Progenitor cell of endocrine pancreas (in vitro differentiated cells): ENCODE data around the gene NHERF2. TPM values are rescaled to one million over a fixed set of nuclear protein-coding genes. Genes with fewer than 3 reads are reported as not detected.

Experiments used
- DNase-seq: peaks from one replicate; pipeline ENCODE4 v3.0.0; 2021; ENCODE audit warnings: low spot score; ENCODE audit not compliant: unreplicated experiment
- H3K27ac Mint-ChIP-seq: 2 replicates; pipeline ENCODE4 v1.8.0; 2021; ENCODE audit warnings: mild to moderate bottlenecking, moderate library complexity, mixed read lengths
- H3K27me3 Mint-ChIP-seq: 2 replicates; pipeline ENCODE4 v1.8.0; 2021; ENCODE audit warnings: mixed read lengths
- H3K36me3 Mint-ChIP-seq: 2 replicates; pipeline ENCODE4 v1.8.0; 2022; ENCODE audit warnings: mixed read lengths; ENCODE audit not compliant: insufficient read depth
- H3K4me1 Mint-ChIP-seq: 2 replicates; pipeline ENCODE4 v1.8.0; 2021; ENCODE audit warnings: low read depth, mixed read lengths
- H3K4me3 Mint-ChIP-seq: 2 replicates; pipeline ENCODE4 v1.8.0; 2021; ENCODE audit warnings: low read depth, mild to moderate bottlenecking, moderate library complexity, mixed read lengths
- H3K9me3 Mint-ChIP-seq: 2 replicates; pipeline ENCODE4 v1.8.0; 2021; ENCODE audit warnings: low read depth, mixed read lengths
- total RNA-seq: library from RNA; stranded (reverse); gene quantifications from 2 replicates; pipeline ENCODE4 v1.2.1, GENCODE V29; 2021
- TF ChIP-seq, protein P1 (sequence below): fragments of 200-600 bp; sonication (generic); IDR thresholded peaks from one replicate; pipeline ENCODE4 v1.5.0; 2021; ENCODE audit warnings: antibody characterized with exemption, mild to moderate bottlenecking; ENCODE audit not compliant: unreplicated experiment

The NHERF2 gene
- total RNA-seq, 1 donor from 2014 or later = 8.4 TPM

- Mint-ChIP-seq H3K36me3 (no peaks in the 10 kb centered on the region), H3K4me3 (no peak overlapping the region), H3K27ac (no peak overlapping the region), H3K9me3 (no peaks in the 10 kb centered on the region), H3K4me1 (no peaks in the 10 kb centered on the region), H3K27me3 (peaks cover 23% of the 10 kb centered on the region)
- DNase-seq = no peak
- TF ChIP-seq, protein P1, sequence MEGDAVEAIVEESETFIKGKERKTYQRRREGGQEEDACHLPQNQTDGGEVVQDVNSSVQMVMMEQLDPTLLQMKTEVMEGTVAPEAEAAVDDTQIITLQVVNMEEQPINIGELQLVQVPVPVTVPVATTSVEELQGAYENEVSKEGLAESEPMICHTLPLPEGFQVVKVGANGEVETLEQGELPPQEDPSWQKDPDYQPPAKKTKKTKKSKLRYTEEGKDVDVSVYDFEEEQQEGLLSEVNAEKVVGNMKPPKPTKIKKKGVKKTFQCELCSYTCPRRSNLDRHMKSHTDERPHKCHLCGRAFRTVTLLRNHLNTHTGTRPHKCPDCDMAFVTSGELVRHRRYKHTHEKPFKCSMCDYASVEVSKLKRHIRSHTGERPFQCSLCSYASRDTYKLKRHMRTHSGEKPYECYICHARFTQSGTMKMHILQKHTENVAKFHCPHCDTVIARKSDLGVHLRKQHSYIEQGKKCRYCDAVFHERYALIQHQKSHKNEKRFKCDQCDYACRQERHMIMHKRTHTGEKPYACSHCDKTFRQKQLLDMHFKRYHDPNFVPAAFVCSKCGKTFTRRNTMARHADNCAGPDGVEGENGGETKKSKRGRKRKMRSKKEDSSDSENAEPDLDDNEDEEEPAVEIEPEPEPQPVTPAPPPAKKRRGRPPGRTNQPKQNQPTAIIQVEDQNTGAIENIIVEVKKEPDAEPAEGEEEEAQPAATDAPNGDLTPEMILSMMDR = no peak
Observed at GRCh38 chr16:2015947-2016208, 10.8 kb upstream of the NHERF2 start.

GRCh38 chr16:2016407-2016922 lies 10.2 kb upstream of the NHERF2 start:
- TF ChIP-seq, protein P1 = peak; percentile 55
- Mint-ChIP-seq H3K4me3 (no peak overlapping the region), H3K27ac (no peak overlapping the region), H3K27me3 (peaks cover 25% of the 10 kb centered on the region), H3K36me3 (no peaks in the 10 kb centered on the region), H3K9me3 (no peaks in the 10 kb centered on the region), H3K4me1 (no peaks in the 10 kb centered on the region)
- DNase-seq = no peak

DNA sequence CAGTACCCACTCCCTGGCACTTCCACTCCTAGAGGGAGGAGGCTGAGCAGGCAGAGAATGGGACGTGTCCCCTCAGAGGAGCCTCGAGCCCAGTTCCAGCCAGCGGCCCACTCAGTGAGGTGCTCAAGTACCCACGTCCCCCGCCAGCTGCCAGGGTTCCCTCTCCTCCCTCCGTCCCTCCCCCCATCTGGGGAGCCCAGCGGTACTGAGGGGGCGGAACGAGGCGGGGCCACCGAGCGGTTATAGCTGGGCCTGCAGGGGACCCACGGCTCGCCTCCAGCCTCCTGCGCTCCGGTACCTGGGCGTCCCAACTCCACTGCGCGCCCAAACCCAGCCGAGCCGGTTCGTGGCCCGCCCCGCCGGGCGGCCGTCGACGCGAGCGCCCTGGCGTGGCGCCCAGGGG lies 7.2 kb upstream of the NHERF2 start, which contains the start of gene NPW:
TSS of gene NPW (plus strand) at position 268 of the 403 bp plus-strand sequence.
- peak within 1 kb of the TSS; percentile 53 for H3K4me3 Mint-ChIP-seq
- H3K9me3 Mint-ChIP-seq = no peaks in the 10 kb centered on the region
- no peak within 1 kb of the TSS for H3K27ac Mint-ChIP-seq
- TF ChIP-seq, protein P1 = no peak
- no peaks in the 10 kb centered on the region for H3K36me3 Mint-ChIP-seq
- H3K27me3 Mint-ChIP-seq = peaks cover 36% of the 10 kb centered on the region
- DNase-seq = no peak
- peaks cover 4% of the 10 kb centered on the region for H3K4me1 Mint-ChIP-seq

GRCh38 chr16:2019921-2020831 lies 6.5 kb upstream of the NHERF2 start:
- Mint-ChIP-seq H3K4me3 (peak overlapping the region; percentile 53), H3K27ac (no peak overlapping the region)
- peak; percentile 49 for DNase-seq

DNA sequence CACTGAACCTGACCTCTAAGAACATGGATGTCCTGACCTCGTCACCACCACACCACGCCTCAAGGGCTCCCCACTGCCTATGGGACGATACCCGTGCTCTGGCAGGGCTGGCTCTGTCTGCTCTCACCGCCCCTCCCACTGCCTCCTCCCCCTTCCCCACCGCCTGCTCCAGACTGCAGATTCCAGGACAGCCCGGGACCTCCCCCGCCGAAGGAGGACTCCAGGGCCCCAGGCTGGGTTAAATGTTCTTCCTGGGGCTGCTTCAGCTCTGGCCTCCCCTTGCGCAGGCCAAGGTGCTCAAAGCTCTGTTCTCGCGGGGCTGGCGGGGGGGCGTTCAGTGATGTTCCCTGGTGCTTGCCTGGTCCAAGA lies 4.0 kb upstream of the NHERF2 start:
- Mint-ChIP-seq H3K27me3 (peaks cover 41% of the 10 kb centered on the region), H3K27ac (no peak overlapping the region), H3K36me3 (no peaks in the 10 kb centered on the region), H3K4me1 (peaks cover 5% of the 10 kb centered on the region), H3K9me3 (no peaks in the 10 kb centered on the region), H3K4me3 (peak overlapping the region; percentile 50)
- TF ChIP-seq, protein P1 = no peak
- DNase-seq = no peak

More at GRCh38 chr16:2019921-2020831, 6.5 kb upstream of the NHERF2 start:
- Mint-ChIP-seq H3K4me1 (peaks cover 4% of the 10 kb centered on the region), H3K27me3 (peaks cover 39% of the 10 kb centered on the region), H3K36me3 (no peaks in the 10 kb centered on the region), H3K9me3 (no peaks in the 10 kb centered on the region)
- TF ChIP-seq, protein P1 = no peak
